ENCODE data around the gene L3MBTL2.

Gene L3MBTL2

GRCh38 chr22:41204992-41205900 lies at the start of gene L3MBTL2:
L3MBTL2 (plus strand) TSS chr22:41205312; CDS start chr22:41205363, 51 bp downstream.
- TF ChIP-seq POU6F1 (CRISPR knock-in tag; IDR thresholded peaks at IDR 0.05; ENCODE audit: borderline replicate concordance, low read depth) (no peak), ZNF565 (CRISPR knock-in tag; conservative IDR thresholded peaks at IDR 0.05; ENCODE audit: low read depth) (0 out of 2 replicates have a peak, but pooled peaks have one; percentile 37)
- ATAC-seq = peak; percentile 100

GRCh38 chr22:41157083-41157482 lies 48.0 kb upstream of the L3MBTL2 start:
- no peak for ATAC-seq
- TF ChIP-seq TCF4 (CRISPR knock-in tag; IDR thresholded peaks at IDR 0.05; ENCODE audit: borderline replicate concordance) (no peak), RARB (CRISPR knock-in tag; IDR thresholded peaks at IDR 0.05) (no peak), OSR1 (CRISPR knock-in tag; IDR thresholded peaks at IDR 0.05) (no peak), ZFP30 (CRISPR knock-in tag; IDR thresholded peaks at IDR 0.05) (no peak), CSDC2 (CRISPR knock-in tag; IDR thresholded peaks at IDR 0.05) (no peak), GLIS3 (CRISPR knock-in tag; IDR thresholded peaks at IDR 0.05) (no peak), TOX (CRISPR knock-in tag; IDR thresholded peaks at IDR 0.05; ENCODE audit: borderline replicate concordance) (no peak), ARNTL (CRISPR knock-in tag; IDR thresholded peaks at IDR 0.05; ENCODE audit: borderline replicate concordance, low read depth) (no peak), TSHZ2 (CRISPR knock-in tag; IDR thresholded peaks at IDR 0.05) (no peak), CREB5 (CRISPR knock-in tag; IDR thresholded peaks at IDR 0.05; ENCODE audit: low read depth) (no peak), PATZ1 (CRISPR knock-in tag; IDR thresholded peaks at IDR 0.05; ENCODE audit: borderline replicate concordance) (no peak), CSRNP3 (CRISPR knock-in tag; IDR thresholded peaks at IDR 0.05) (no peak), ZC3H10 (CRISPR knock-in tag; IDR thresholded peaks at IDR 0.05) (no peak), ZFP3 (CRISPR knock-in tag; IDR thresholded peaks at IDR 0.05) (no peak), PPARA (CRISPR knock-in tag; IDR thresholded peaks at IDR 0.05; ENCODE audit: borderline replicate concordance) (no peak), ZNF565 (CRISPR knock-in tag; conservative IDR thresholded peaks at IDR 0.05; ENCODE audit: low read depth) (no peak), ESRRG (CRISPR knock-in tag; IDR thresholded peaks at IDR 0.05) (no peak)

- ATAC-seq = no peak
- no peak for TF ChIP-seq CREB5 (CRISPR knock-in tag; IDR thresholded peaks at IDR 0.05; ENCODE audit: low read depth)
- TF ChIP-seq RARB (CRISPR knock-in tag; IDR thresholded peaks at IDR 0.05) = no peak
- TF ChIP-seq OSR1 (CRISPR knock-in tag; IDR thresholded peaks at IDR 0.05) = no peak
- no peak for TF ChIP-seq ZFP30 (CRISPR knock-in tag; IDR thresholded peaks at IDR 0.05)
- no peak for TF ChIP-seq ZC3H10 (CRISPR knock-in tag; IDR thresholded peaks at IDR 0.05)
- TF ChIP-seq PATZ1 (CRISPR knock-in tag; IDR thresholded peaks at IDR 0.05; ENCODE audit: borderline replicate concordance) = no peak
- no peak for TF ChIP-seq SNAI2 (CRISPR knock-in tag; IDR thresholded peaks at IDR 0.05)
- no peak for TF ChIP-seq CSDC2 (CRISPR knock-in tag; IDR thresholded peaks at IDR 0.05)
- no peak for TF ChIP-seq TOX (CRISPR knock-in tag; IDR thresholded peaks at IDR 0.05; ENCODE audit: borderline replicate concordance)
- no peak for TF ChIP-seq ESRRG (CRISPR knock-in tag; IDR thresholded peaks at IDR 0.05)
- no peak for TF ChIP-seq POU6F1 (CRISPR knock-in tag; IDR thresholded peaks at IDR 0.05; ENCODE audit: borderline replicate concordance, low read depth)
- no peak for TF ChIP-seq ZNF565 (CRISPR knock-in tag; conservative IDR thresholded peaks at IDR 0.05; ENCODE audit: low read depth)
- no peak for TF ChIP-seq GLIS3 (CRISPR knock-in tag; IDR thresholded peaks at IDR 0.05)
- TF ChIP-seq ZNF8 (CRISPR knock-in tag; IDR thresholded peaks at IDR 0.05) = no peak
Measured at GRCh38 chr22:41169157-41169556, 36.0 kb upstream of the L3MBTL2 start.
